Esophagus muscularis mucosa (tissue), 4 donors: ENCODE results near the gene PIM1.

Source experiments
- CTCF ChIP-seq, 3 experiments: fragments of 200-600 bp in 2 of 3; fragments of 450-650 bp in 1 of 3; sonication (generic) in 2 of 3; IDR thresholded peaks; one replicate each; pipeline ENCODE4 v1.5.1; 2017 to 2019; ENCODE audit warnings: antibody characterized with exemption in 3 of 3, mild to moderate bottlenecking in 2 of 3, moderate library complexity in 1 of 3
- EP300 ChIP-seq: sonication (generic); formaldehyde crosslinking; IDR thresholded peaks from one replicate; pipeline ENCODE4 v1.6.1; 2017; ENCODE audit warnings: antibody characterized with exemption
- POLR2A ChIP-seq: fragments of 450-650 bp; IDR thresholded peaks from one replicate; pipeline ENCODE4 v1.6.1; 2017; ENCODE audit warnings: antibody characterized with exemption, moderate library complexity, mild to moderate bottlenecking, low read depth

GRCh38 chr6:37131960-37132253, 38.0 kb upstream of the PIM1 start:
- TF ChIP-seq CTCF (IDR thresholded peaks at IDR 0.05) = no peak
- no peak for TF ChIP-seq EP300
- no peak for TF ChIP-seq POLR2A
